Smooth muscle cell of the brain vasculature (primary cell): Measurements from ENCODE around the gene KCNK17.

Source experiments
- DNase-seq: peaks from one replicate; pipeline ENCODE4 v3.0.0-alpha.2; 2012; ENCODE audit warnings: low read depth, low spot score

KCNK17 gene, protein sequence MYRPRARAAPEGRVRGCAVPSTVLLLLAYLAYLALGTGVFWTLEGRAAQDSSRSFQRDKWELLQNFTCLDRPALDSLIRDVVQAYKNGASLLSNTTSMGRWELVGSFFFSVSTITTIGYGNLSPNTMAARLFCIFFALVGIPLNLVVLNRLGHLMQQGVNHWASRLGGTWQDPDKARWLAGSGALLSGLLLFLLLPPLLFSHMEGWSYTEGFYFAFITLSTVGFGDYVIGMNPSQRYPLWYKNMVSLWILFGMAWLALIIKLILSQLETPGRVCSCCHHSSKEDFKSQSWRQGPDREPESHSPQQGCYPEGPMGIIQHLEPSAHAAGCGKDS

DNA sequence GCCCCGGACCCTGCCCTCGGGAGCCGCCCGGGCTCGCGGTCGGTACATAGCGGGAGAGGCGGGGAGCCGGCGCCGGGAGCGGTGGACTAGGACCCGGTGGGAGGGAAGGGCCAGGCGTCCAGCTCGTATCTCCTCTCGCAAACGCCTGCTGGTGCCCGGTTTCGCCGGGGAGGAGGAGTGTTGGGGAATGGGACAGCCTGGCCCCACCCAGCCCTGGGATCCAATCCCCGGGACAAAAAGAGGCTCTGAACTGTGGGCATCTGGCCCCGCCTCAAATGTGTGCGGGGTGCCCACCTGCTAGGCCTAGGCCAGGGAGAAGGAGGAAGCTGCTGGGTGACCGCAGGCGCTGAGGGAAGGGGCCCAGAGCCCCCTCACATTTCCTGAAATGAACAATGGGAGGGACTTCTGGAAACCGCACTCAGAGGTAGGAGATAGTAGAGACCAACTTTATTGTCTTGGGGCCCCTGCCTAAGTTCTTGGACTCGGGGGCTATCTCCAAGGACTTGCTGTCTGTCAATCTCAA, at the start of gene KCNK17:
Gene KCNK17 (minus strand): TSS at position 147 of the 523 bp plus-strand sequence. CDS start 99 bp downstream, at position 48.
- DNase-seq: no peak

DNA sequence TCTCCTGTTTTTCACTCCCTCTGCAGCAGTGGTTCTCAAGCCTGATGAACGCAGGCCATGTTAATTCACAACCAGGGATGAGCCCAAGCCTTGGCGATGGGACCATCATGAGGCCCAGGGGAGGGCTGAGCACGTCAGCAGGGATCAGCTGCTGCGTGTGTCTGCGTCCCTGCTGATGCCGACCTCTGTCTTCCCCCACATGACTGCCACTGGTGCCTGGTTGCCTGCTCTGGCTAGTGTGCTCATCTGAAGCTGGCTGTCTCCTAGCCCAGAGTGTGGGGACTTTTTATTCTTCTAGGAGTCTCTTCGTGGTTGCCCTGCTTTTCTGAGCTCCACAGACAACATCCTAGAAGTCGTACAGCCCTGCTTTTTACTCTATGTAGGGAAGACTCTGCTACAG, 49.1 kb upstream of the KCNK17 start:
- no peak for DNase-seq

- DNase-seq: no peak
These were observed 48.3 kb upstream of the KCNK17 start for GRCh38 chr6:39362487-39362865.

DNA sequence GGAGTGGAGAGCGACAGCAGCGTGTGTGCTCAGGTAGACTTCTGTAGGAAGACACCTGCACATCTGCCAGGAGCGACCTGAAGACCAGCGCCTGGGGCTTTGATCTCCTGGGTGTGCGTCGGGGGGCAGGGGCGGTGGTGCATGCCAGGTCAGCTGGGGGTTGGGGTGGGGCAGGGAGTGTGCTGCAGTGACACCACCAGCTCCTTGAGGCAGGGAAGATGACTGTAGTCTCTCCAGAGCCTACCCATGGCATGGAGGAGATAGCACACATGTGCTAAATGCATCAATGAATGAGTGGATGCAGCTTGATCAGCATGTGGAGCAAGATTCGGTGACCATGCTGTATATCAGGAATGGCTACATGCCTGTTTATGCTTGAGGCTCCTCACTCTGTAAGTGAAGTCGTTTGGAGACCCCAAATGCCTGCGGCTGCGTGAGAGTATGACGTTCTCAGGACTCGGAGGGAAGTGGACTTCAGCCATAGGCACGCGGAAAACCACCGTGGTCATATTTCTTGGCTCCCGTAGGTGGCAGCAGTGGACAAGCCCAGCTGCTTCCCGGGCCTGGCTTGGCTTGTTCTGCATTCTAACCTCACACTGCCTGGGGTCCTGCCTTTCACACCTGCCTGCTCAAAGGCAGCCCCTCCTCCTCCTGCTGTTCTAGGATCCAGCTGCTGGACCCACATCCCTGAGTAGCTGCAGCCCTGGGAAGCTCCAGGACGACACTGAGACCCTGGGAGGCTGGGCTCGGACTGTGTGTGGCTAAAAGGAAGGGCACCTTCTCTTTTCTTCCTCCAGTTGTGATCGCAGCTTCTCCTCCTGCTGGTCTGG, 47.7 kb upstream of the KCNK17 start:
- DNase-seq: peak; percentile 29

DNA sequence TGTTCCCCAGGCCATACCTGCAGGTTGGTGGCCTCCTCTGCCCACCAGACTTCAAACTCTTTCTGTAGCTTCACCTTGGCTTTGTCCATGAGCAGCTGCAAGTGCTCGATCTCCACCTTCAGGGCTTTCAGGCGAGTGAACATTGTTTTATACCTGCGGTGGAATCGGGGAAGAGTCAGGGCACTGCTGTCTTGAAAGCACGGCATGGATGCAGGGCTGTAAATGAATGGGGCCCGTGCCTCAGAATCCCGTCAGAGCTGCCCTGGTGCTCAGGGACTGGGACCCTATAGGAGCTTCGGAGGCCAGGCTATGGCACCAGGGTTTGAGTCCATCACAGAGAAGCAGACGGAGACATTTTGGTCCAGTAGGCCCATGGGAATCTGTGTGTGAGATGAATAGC, 46.2 kb upstream of the KCNK17 start:
- no peak for DNase-seq

- DNase-seq: peak; percentile 43
These were observed 43.9 kb upstream of the KCNK17 start for GRCh38 chr6:39357998-39358686.

DNA sequence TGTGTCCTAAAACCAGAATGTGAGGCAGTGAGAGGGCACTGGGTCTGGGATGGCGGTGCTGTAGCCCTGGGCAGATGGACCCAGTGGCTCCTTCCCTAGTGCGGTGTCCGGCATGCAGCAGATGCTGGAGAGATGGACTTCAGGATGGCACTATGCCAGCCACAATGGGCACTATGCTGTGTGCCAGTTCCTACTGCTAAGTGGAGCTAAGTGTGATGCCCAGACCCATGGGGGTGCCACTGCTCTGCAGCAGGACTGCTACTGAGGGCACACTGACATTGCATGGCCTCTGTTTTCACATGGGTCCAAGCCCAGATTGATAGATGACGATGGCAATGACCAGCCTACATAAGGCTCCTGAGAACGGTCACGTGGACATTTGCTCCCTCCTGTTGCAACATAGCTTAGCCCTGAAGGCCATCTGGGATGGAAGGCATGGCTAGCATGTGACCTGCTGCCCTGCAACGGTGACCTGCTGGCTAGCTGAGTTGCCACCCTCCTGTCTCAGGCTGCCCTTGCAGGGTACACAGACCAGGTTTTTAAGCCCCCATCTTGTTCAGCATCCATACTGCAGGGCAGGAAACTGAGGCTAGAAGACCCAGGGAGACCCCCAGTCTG, 39.6 kb upstream of the KCNK17 start:
- DNase-seq: no peak

DNA sequence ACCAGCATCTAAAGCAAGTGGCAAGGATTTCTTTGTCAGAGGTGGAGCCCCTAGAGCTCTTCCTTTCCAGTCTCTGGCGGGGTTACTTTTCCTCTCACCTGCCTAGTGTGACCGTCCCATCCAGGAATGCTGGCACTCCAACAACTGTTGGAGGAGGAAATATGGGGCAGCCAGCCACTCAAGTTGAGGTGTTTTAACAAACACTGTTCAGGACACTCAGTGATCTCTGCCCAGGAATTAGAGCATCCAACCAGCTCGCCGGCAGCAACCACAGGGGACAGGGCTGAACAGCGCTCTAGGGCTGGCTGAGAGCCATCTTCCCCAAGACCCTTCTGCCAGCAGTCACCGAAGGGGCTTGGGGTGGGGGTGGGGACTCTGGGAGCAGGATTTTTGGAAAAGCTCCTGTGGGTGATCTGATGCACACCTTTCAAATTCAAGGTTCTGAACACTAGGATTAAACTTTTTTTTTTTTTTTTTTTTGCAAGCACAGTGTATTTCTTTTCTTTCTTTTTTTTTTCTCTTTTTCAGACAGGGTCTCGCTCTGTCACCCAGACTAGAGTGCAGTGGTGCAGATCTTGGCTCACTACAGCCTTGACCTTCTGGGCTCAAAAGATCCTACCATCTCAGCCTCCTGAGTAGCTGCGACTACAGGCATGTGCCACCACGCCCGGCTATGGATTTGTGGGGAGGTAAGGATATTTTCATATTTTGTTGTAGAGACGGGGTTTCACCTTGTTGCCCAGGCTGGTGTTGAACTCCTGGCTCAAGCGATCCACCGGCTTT, 36.7 kb upstream of the KCNK17 start:
- no peak for DNase-seq

- DNase-seq: no peak
These were observed 34.5 kb upstream of the KCNK17 start for GRCh38 chr6:39348740-39349139.

DNA sequence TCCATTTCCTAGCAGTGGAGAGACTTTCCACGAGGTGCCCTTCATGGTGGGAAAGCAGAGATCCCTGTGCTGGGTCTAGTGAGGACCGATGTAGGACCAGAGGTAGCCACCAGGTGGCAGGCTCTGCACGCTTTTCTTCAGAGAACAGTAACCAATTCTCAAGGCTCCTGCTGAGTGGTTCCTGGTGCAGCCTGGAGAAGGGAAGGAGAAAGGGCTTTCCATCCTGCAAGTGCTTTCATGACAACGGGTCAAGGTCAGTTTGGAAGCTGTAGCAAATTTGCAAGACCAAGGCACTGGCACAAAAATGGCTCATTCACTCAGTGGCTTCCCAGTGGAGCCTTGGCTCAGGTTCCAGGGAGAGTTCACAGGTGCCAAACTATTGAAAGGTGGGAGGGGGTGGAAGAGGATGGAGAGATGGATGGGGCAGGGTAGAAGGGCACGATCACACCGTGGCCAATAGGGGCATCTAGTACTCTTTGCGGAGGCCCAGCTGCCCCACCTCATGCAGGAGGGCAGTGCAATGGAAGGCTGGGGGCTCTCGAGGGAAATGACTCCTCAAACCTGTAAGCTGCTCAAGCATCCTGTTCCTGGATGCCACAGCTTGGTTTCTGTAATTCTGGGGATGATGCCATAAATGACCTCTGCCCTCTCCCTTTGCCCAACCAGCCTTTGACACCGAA, 33.8 kb upstream of the KCNK17 start:
- DNase-seq: peak; percentile 26

- no peak for DNase-seq
These were observed 33.0 kb upstream of the KCNK17 start for GRCh38 chr6:39347206-39347605.

- no peak for DNase-seq
These were observed 30.6 kb upstream of the KCNK17 start for GRCh38 chr6:39344821-39345280.

- DNase-seq: no peak
These were observed 29.2 kb upstream of the KCNK17 start for GRCh38 chr6:39343396-39343870.

DNA sequence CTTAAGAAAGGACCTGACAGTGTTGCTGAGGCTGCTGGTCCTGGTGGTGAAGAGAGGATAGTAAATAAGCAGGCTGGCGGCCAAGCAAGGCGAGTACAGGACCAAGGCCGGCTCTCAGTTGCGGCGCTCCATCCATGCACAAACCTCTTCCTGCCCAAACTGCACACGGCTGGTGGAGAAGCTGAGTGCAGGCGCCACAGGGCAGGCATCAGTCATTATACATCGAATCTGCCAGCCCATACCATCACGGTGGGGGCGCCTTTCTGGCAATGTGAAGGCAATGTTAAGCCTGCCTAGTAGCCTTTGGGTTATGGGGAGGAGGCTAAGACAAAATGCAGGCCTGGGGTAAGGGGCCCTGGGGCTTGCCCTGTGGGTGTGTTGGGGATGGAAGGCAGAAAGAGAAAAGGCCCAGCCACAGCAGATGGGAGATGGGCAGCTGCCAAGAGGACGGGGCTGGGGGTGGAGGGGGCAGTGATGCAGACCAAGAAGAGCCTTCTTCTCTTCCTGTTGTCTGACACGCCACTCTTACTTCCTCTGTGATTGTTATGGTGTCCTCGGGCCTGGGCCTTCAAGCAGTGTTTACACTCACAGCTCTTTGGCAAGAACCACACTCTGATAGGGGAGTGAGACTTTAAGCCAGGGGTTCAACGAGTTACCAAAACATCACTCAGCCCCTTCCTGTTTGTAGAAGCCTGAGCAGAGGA, 28.6 kb upstream of the KCNK17 start:
- DNase-seq: no peak

DNA sequence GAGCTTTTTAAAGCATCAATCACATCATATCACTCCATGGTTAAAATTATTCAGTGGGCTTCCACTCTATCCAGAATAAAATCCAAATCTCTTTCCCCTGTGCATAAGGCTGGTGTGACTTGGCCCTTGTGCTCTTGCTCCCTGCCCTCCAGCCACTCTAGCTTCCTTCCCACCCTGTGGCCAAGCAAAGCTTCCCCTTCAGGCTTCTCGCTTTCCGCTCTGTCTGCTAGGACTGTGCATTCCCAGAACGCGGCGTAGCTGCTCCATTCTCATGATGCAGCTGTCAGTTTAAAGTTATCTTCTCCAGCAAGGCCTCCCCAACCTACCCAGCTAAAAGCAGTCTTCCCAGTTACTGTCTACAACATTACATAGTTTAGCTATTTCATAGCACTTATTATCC, 27.7 kb upstream of the KCNK17 start:
- no peak for DNase-seq

GRCh38 chr6:39341352-39341751, 27.1 kb upstream of the KCNK17 start:
- no peak for DNase-seq

DNA sequence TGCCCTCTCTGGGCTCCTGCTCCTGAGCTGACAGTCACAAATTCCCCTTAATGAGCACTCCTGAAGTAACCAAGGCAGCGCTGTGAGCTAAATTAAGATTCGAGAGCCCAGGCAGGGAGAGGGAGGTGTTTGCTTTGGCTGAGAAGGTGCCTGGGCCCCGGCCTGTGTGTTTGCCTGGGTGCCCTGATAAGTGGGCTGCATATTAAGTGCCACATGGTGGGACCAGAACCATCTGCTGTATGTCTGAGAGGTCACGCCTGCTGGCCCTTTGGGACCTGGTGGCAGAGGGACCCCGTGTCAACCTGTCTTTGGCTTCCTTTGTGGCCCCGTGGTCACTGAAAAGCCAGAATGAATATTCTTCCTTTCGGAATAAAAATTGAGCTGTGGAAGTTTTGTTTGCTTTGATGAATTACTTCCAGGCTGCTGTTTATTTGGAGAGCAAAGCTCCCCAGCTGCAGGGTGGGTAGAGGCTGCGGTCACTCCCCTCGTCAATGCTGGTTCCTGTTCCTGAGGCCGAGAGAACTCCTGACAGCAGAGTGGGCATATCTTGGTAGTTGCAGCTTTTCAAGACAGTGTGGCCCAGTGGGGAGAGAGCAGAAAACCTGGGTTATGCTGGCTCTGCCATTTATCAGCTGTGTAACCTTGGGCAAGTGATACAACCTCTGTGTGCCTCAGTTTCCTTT, 25.8 kb upstream of the KCNK17 start:
- no peak for DNase-seq

- no peak for DNase-seq
These were observed 25.1 kb upstream of the KCNK17 start for GRCh38 chr6:39339096-39339867.
